A204.1 (cell line): ENCODE results near the gene FXYD1.

Source experiments
- FAIRE-seq: peaks from 2 replicates; lab custom pipeline; 2012; peaks lifted over from hg19 to GRCh38; lab: Jason Lieb, UNC

FXYD1 gene

DNA sequence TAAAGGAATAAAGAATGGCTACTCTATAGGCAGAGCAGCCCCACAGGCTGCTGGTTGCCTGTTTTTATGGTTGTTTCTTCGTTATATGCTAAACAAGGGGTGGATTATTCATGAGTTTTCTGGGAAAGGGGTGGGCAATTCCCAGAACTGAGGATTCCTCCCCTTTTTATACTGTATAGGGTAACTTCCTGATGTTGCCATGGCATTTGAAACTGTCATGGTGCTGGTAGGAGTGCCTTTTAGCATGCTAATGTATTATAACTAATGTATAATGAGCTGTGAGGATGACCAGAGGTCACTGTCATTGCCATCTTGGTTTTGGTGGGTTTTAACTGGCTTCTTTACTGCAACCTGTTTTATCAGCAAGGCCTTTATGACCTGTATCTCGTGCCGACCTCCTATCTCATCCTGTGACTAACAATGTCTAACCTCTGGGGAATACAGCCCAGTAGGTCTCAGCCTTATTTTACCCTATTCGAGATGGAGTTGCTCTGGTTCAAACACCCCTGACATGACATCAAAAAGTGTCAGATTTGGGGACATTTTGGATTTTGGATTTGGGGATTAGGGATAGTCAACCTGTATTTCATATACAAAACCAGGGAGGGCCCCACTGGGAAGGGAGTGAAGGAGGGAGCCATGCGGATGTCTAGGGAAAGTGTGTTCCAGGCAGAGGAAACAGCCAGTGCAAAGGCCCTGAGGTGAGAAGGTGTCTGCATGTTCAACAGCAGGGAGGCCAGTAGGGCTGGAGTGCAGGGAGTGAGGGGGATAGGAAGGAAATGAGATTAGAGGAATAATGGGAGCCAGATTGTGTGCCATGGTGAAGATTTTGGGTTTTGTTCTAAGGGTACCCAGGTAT lies 26.8 kb downstream of the FXYD1 start:
- FAIRE-seq, result no peak

DNA sequence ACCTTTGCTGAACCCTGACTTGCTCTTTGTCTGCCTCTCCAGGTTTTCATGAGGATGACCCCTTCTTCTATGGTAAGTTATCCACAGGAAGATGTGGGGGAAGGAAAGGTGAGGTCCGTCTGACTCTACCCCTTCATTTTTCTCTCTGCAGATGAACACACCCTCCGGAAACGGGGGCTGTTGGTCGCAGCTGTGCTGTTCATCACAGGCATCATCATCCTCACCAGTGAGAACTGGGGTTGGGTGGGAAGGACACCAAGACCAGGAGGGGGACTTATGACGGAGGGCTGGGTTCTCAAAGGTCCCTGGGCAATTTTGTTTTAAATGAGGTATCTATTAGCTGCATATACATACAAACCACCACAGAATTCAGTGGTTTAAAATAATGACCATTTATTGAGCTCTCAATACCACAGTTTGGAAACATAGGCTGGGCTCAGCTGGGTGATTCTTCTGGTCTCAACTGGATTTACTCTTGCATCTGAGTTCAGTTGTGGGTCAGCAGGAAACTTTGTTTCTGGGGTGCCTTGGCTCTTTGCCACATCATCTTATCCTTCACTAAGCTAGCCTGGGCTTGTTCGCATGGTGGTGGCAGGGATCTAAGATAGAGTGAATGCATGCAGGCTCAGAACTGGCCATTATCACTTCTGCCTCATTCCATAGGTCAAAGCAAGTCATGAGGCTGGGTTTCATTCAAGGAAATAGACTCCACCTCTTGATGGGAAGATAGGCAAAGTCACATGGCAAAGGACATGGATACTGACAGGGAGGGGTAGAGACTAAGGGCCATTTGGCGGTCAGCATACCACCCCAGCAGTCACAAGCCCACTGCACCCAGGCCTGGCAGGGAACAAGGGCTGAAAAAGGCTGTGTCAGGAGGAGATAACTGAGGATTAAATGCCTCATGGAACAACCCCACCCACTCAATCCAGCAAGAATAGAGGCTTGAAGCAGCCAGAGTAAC lies 27.8 kb downstream of the FXYD1 start:
- no peak for FAIRE-seq

DNA sequence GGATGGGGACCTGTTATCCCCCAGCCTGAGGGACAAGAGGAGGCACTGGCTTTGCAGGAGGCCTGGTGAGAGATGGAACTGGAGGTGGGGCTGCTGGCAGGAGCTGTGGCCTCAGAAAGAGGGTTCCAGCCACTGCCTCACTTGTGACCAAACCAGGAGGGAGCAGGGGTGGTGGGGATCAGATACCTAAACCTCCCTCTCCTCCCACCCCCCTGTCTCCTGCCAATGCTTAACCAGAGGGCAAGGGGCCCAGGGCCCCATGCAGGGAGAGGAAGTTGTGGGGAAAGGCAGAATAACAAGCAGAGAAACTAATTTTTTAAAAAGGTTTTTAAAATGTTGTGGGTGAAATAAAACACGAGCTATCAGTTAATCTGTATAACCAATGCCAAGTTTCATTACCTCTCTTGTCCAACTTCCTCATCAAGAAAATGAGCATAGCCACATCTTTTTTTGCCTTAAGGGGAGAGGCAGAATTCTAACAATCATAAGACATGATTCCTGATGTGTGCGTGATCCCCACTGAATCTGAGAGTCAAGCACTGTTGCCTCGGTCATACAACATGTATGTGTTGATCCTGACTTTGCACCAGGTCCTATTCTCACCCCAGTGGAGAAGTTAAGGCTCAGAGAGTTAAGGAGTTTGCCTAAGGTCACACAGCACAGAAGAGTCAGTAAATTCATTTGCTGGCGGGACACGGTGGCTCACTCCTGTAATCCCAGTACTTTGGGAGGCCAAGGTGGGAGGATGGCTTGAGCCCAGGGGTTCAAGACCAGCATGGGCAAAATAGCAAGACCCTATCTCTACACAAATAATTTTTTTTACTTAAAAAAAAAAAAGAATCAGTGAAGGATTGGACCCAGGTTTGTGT lies 28.9 kb downstream of the FXYD1 start:
- FAIRE-seq, result no peak

DNA sequence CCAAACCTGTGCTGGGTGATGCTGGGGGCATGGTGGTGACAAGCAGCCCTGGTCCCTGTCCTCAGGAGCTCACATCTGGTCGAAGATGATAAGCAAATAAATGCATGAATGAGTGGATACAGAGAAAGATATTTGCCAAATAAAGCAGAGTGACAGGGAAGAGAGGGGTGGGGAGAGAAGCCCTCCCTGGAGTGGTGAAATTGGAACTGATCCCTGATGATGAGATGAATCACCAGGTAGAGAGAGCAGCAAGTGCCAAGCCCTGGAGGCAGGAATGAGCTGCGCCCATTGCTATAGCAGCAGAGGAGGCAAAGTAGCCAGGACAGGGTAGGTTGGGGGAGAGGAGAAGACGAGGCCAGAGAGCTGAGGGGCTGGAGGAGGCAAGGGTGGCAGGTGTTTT lies 29.6 kb downstream of the FXYD1 start:
- no peak for FAIRE-seq

DNA sequence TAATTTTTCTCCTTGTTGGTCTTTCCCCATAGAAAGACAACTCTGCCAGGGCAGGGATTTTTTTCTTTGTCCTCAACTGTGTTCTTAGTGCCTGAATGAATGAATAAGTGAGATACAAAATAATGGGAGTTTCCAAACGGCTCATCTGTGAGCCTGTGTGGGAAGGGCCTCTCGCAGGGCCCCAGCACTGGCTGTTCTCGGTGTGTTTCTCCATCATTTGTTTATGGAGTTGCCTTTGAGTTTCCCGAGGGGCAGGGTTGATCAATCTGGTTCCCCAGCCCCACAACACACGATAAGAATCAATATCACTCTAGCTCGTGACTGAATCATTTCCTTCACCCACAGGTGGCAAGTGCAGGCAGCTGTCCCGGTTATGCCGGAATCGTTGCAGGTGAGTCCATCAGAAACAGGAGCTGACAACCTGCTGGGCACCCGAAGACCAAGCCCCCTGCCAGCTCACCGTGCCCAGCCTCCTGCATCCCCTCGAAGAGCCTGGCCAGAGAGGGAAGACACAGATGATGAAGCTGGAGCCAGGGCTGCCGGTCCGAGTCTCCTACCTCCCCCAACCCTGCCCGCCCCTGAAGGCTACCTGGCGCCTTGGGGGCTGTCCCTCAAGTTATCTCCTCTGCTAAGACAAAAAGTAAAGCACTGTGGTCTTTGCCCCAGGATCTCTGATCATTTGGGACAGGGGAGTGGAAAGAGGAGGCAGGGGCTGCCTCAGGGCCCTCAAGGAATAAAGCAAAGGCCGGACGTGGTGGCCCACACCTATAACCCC lies 30.8 kb downstream of the FXYD1 start:
- FAIRE-seq, result no peak

DNA sequence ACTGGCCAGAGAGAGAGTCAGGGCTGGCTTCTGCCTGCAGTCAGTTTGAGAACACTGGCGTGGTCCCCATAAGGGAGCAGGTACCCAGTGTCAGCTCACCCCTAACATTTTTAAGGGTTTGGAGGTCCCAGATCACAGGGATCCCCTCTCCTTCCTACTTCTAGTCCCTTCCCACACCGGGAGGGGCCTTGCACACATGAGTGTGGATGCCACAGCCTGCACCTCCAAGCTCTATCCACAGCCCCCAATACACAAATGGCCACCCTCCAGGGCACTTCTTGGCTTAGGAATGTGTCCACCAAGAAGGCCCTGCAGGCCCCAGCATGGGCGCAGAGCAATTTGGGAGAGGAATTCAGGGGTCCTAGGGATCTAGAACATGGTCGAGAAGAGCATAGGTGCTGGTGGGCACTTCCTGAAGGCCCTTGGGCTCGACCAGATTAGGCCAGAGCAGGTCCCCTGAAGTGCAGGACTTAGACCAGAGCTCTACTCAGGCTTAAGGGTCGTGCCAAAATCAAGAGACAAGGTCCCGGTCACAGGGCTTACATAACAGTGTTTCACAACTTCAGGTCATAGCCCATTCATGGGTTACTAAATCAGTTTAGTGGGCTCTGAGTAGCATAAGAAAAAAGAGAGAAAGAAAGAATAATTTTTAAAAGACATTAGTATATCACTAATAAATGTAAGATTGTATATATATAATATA lies 31.9 kb downstream of the FXYD1 start:
- no peak for FAIRE-seq

DNA sequence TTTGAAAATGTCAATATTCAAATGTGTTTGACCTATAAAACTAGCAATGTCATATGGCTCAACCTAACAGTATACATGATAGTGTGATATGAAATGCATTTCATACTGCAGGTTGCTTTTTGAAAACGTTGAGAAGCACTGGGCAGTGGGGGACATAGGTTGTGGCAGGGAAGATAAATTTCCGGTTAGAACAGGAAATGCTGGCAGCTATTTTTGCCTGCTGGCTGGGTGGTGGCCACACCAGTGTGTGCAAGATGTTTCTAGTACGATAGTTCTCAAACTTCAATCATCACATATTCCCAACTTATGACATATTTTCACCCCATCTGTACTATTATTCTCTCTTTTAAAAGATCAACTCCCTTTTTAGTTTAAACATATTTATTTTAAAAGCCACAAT lies 33.1 kb downstream of the FXYD1 start:
- FAIRE-seq, result no peak

DNA sequence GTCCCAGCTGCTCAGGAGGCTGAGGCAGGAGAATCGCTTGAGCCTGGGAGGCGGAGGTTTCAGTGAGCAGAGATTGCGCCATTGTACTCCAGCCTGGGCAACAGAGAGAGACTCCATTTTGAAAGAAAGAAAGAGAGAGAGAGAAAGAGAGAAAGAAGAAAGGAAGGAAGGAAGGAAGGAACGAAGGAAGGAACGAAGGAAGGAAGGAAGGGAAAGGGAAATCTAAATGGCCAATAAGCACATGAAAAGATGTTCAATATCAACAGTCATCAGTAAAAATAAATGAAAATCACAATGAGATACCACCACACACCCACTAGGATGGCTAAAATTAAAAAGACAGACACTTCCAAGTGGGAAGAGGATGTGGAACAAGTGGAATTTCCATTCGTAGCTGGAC lies 35.6 kb downstream of the FXYD1 start:
- FAIRE-seq, result no peak

DNA sequence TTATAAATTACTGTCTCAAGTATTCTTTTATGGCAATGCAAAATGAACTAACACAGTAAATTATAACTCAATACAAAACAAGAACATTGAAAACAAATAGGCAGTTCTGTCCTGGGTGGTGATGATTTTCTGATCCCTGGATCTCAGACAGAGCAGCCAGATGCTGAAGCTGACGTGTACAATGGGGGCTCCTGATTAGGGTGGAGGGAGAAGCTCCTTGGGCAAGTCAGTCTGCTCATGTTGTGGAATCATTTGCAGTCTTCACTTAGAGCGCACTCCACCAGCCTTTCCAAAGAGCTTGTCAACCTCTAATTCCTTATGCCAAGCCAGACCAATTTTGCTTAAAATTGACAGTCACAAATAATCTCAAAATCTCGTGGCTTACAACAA lies 37.6 kb downstream of the FXYD1 start:
- FAIRE-seq, result no peak

DNA sequence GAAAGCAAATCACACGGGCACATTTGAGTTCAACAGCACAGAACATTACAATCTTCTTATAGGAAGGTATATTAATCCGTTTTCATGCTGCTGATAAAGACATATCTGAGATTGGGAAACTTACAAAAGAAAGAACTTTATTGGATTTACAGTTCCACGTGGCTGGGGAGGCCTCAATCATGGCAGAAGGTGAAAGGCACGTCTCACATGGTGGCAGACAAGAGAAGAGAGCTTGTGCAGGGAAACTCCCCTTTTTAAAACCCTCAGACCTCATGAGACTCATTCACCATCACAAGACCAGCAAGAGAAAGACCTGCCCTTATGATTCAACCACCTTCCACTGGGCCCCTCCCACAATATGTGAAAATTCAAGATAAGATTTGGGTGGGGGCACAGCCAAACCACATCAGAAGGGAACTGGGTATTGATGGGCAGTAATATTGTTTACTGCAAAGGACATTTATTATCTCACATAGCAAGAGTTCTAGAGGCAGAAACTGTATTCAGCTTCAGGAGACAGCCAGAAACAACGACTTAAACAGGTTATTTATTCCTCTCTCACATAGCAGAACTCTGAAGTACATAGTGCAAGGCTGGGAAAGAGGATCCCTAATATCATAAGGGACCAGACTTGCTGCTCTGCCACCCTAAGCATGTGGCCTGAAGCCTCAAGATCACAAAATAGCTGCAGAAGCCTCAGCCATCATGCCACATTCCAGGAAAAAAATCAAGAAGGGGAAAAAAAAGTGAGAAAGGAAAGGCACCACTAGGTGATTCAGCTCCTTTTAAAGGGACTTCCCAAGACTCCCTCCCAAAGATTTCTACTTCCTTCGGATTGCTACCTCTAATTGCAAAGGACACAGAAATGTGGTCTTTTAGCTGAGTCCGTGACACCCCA lies 39.0 kb downstream of the FXYD1 start:
- no peak for FAIRE-seq

DNA sequence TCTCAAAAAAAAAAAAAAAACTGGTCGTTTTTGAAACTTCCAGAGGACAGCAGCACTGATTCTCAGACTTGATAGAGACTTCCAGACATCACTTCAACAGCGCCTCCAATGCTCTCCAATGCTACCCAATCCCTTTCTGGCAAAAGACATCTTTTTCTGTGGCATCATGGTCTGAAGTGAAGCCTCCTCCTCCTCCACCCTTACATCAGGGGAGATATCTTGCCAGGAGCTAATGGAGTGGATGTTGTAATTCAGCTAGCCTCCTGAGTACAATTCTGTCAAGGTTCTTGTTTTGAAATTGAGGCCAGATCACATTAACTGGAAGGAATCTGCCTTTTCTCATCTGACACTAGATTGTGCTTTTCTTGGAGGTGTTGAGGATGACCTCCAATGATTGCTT lies 40.1 kb downstream of the FXYD1 start:
- FAIRE-seq, result no peak

DNA sequence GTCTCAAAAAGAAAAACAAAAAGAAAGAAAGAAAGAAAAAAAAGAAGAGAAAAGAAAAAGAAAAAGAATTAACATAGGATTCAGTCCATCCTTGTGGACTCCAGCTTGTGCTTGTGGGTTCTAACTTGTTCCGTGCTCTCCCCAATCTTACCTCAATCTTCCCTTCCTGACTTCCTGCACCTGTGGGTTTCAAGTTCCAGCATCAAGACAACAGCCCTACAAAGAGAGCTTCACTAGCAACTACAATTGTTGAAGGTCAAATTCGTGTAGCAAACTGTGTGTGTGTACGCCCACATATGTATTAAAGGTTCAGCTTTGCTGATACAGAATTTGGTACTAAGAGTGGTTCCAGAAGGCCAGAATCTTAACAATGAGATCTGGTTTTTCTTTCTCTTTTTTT lies 41.2 kb downstream of the FXYD1 start:
- FAIRE-seq, result no peak

DNA sequence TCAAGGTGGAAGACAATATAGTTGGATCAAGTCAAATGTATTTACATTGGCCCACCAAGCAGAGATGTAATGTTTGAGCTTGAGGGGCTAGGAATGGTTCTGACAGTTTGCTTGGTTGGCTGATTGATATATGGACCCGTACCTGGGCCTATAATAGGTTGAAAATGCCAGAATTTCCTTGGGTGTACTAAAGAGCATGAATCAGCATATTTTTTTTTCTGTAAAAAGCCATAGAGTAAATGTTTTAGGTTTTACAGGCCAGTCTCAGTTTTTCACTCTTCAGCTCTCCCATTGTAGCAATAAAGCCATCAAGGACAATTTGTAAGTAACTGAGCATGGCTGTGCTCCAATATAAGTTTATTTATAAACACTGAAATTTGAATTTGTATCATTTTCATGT lies 42.8 kb downstream of the FXYD1 start:
- no peak for FAIRE-seq

DNA sequence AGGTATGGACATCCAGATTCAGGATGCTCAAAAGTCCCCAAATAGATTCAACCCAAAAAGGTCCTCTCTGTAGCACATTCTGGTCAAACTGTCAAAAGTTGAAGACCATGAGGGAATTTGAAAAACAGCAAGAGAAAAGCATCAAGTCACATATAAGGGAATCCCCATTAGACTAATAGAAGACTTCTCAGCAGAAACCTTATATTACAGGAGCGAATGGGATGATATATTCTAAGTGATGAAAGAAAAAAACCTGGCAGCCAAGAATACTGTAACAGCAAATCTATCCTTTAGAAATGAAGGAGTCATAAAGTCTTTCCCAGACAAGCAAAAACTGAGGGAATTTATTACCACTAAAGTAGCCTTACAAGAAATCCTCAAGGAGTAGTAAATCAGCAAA lies 45.6 kb downstream of the FXYD1 start:
- FAIRE-seq, result no peak

DNA sequence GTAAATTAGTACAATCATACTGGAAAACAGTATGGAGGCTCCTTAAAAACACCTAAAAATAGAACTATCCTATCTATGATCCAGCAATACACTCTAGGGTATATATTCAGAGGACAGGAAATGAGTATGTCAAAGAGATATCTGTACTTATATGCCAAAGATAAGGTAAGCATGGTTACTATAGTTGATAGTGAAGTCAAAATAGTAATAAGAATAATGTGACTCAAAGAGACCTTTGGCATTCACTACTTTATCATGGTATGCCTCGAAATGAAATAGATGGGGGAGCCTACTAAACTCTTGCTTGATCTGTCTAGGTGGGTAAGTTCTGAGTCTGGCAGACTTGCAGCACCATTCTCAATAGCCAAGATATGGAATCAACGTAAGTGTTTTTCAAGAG lies 46.3 kb downstream of the FXYD1 start:
- FAIRE-seq, result no peak
